ENCODE measurements around the gene WASHC2A.
"Not testable (repeated sequence)": the region's sequence is repeated elsewhere in the genome, so short reads cannot be mapped to it uniquely, and the experiment has no call there.

WASHC2A gene

GRCh38 chr10:50051995-50052660, 15.6 kb upstream of the WASHC2A start:
- not testable (repeated sequence) for H3K4me3 ChIP-seq (ENCODE audit: low read length); H3K4me1 ChIP-seq (ENCODE audit: control insufficient read depth, insufficient read depth, low read length); H3K9me3 ChIP-seq (ENCODE audit: control insufficient read depth, low read length); H3K36me3 ChIP-seq (ENCODE audit: control insufficient read depth, insufficient read depth, low read length); H3K9ac ChIP-seq (ENCODE audit: low read length); H3K27me3 ChIP-seq (ENCODE audit: control insufficient read depth, insufficient read depth, low read length)

- H3K9ac ChIP-seq (ENCODE audit: low read length); H3K4me1 ChIP-seq (ENCODE audit: control insufficient read depth, insufficient read depth, low read length); H3K36me3 ChIP-seq (ENCODE audit: control insufficient read depth, insufficient read depth, low read length); H3K4me3 ChIP-seq (ENCODE audit: low read length); H3K9me3 ChIP-seq (ENCODE audit: control insufficient read depth, low read length); H3K27me3 ChIP-seq (ENCODE audit: control insufficient read depth, insufficient read depth, low read length): not testable (repeated sequence)
Observed at GRCh38 chr10:50052778-50053376, 14.9 kb upstream of the WASHC2A start.

DNA sequence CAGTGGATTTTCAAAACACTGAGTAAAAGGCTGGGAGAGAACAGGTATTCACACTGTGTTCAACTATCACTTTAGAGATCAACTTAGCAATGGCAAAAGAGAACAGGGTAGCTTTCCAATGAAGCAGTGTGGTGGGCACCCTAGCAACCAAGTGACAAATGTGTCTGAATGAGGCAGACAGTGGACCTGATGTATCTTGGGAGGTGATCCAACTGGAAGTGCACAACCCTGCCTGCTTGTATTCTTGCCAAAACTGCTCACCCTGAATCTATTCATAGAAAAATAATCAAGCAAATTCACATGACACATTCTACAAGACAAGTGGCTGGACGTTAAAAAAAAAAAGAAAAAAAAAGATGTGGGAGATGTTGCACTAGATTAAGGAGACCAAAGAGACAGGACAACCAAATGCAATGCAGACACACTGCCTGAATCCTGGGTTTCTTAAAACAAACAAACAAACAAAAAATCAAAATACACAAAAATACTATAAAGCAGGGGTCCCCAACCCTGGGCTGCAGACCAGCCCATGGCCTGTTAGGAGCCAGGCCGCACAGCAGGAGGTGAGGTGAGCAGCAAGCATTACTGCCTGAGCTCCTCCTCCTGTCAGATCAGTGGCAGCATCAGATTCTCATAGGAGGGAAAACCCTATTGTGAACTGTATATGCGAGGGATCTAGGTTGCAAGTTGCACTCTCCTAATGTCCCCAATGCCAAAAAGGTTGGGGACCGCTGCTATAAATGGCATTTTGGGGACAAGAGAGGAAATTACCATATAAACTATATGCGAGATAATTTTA, 12.1 kb upstream of the WASHC2A start:
- H3K27me3 ChIP-seq (ENCODE audit: control insufficient read depth, insufficient read depth, low read length); H3K4me1 ChIP-seq (ENCODE audit: control insufficient read depth, insufficient read depth, low read length); H3K36me3 ChIP-seq (ENCODE audit: control insufficient read depth, insufficient read depth, low read length); H3K4me3 ChIP-seq (ENCODE audit: low read length); H3K9me3 ChIP-seq (ENCODE audit: control insufficient read depth, low read length); H3K9ac ChIP-seq (ENCODE audit: low read length): not testable (repeated sequence)

GRCh38 chr10:50056654-50057053, 11.1 kb upstream of the WASHC2A start:
- not testable (repeated sequence) for H3K36me3 ChIP-seq (ENCODE audit: control insufficient read depth, insufficient read depth, low read length); H3K9me3 ChIP-seq (ENCODE audit: control insufficient read depth, low read length); H3K4me3 ChIP-seq (ENCODE audit: low read length); H3K27me3 ChIP-seq (ENCODE audit: control insufficient read depth, insufficient read depth, low read length); H3K9ac ChIP-seq (ENCODE audit: low read length); H3K4me1 ChIP-seq (ENCODE audit: control insufficient read depth, insufficient read depth, low read length)

DNA sequence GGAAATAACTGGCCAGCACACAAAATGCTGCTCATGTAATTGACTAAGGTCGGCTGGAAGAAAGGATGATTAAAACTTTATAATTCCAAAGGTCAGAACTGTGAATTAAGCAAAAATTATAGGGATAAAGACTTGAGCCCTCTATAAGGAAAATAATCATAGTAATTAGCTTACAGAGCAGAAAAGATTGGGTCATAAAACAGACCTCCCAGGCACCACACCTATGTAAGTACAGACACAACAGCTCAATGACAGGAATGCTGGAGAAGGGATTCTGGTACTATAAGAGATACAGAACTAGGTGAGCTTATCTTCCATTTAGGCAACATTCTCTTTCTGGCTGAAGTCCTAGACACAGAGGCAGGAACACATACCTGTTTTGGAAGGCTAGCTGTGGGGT, 9.0 kb upstream of the WASHC2A start:
- H3K4me3 ChIP-seq (ENCODE audit: low read length); H3K36me3 ChIP-seq (ENCODE audit: control insufficient read depth, insufficient read depth, low read length); H3K4me1 ChIP-seq (ENCODE audit: control insufficient read depth, insufficient read depth, low read length); H3K27me3 ChIP-seq (ENCODE audit: control insufficient read depth, insufficient read depth, low read length); H3K9me3 ChIP-seq (ENCODE audit: control insufficient read depth, low read length); H3K9ac ChIP-seq (ENCODE audit: low read length): not testable (repeated sequence)

GRCh38 chr10:50059946-50060345, 7.8 kb upstream of the WASHC2A start:
- not testable (repeated sequence) for H3K36me3 ChIP-seq (ENCODE audit: control insufficient read depth, insufficient read depth, low read length); H3K4me3 ChIP-seq (ENCODE audit: low read length); H3K4me1 ChIP-seq (ENCODE audit: control insufficient read depth, insufficient read depth, low read length); H3K27me3 ChIP-seq (ENCODE audit: control insufficient read depth, insufficient read depth, low read length); H3K9ac ChIP-seq (ENCODE audit: low read length); H3K9me3 ChIP-seq (ENCODE audit: control insufficient read depth, low read length)

DNA sequence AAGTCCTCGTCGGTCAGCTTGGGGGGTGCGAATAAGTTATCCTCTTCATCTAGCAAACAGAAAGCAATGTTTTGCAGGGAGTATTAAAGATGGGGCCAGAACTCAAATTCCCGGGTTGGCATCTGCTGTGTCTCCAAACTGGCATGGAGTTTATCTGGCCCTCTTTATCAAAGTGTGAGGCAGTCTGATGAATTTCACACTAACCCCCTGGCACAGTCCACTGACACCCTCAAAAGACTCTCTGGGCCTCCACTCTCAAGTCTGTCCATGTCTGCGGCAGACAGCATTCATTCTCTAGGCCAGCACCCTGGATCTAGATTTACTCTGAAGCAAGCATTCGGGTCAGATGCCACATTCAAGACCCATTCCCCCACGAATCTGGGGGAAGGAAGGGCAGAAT, 6.2 kb upstream of the WASHC2A start:
- not testable (repeated sequence) for H3K9ac ChIP-seq (ENCODE audit: low read length); H3K4me3 ChIP-seq (ENCODE audit: low read length); H3K36me3 ChIP-seq (ENCODE audit: control insufficient read depth, insufficient read depth, low read length); H3K4me1 ChIP-seq (ENCODE audit: control insufficient read depth, insufficient read depth, low read length); H3K27me3 ChIP-seq (ENCODE audit: control insufficient read depth, insufficient read depth, low read length); H3K9me3 ChIP-seq (ENCODE audit: control insufficient read depth, low read length)

GRCh38 chr10:50063100-50063499, 4.7 kb upstream of the WASHC2A start:
- no peak overlapping the region for H3K9ac ChIP-seq (ENCODE audit: low read length)
- no peaks in the 10 kb centered on the region for H3K4me1 ChIP-seq (ENCODE audit: control insufficient read depth, insufficient read depth, low read length)
- H3K9me3 ChIP-seq (ENCODE audit: control insufficient read depth, low read length) = no peaks in the 10 kb centered on the region
- H3K36me3 ChIP-seq (ENCODE audit: control insufficient read depth, insufficient read depth, low read length) = no peaks in the 10 kb centered on the region
- H3K27me3 ChIP-seq (ENCODE audit: control insufficient read depth, insufficient read depth, low read length) = no peaks in the 10 kb centered on the region
- H3K4me3 ChIP-seq (ENCODE audit: low read length) = no peak overlapping the region

DNA sequence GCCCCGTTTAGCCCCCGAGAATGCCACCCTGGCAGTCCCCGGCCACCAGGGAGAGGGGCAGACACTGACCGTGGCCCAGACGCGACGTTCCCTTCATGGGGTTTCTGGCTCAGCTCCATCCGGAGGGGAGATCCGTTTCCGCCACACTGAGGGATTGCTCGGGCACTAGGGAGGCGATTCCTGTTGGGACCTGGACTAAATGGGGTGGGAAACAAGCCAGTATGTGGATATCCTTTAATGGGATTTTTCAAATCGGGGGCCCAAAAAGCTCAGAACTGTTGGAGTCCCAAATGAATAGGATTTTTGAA, 552 bp downstream of the WASHC2A start:
- not testable (repeated sequence) for H3K36me3 ChIP-seq (ENCODE audit: control insufficient read depth, insufficient read depth, low read length); H3K4me3 ChIP-seq (ENCODE audit: low read length); H3K4me1 ChIP-seq (ENCODE audit: control insufficient read depth, insufficient read depth, low read length); H3K9me3 ChIP-seq (ENCODE audit: control insufficient read depth, low read length); H3K27me3 ChIP-seq (ENCODE audit: control insufficient read depth, insufficient read depth, low read length)
- H3K9ac ChIP-seq (ENCODE audit: low read length) = peak overlapping the region; percentile 34

DNA sequence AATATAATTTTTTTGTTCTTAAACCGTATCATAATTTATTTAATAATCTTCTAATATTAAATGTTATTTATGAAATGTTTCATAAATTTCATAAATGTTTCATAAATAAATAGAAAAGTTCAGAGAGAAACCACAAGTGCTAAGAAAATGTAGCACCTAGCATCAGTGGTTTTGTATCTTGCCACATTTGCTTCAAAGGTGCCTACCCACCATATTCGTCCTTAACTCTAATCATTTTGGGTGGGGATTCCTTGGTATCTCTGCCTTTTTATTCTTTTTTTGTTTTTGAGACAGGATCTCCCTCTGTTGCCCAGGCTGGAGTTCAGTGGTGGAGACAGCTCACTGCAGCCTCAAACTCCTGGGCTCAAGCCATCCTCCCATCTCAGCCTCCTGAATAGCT, 7.4 kb downstream of the WASHC2A start:
- H3K27me3 ChIP-seq (ENCODE audit: control insufficient read depth, insufficient read depth, low read length); H3K4me1 ChIP-seq (ENCODE audit: control insufficient read depth, insufficient read depth, low read length); H3K36me3 ChIP-seq (ENCODE audit: control insufficient read depth, insufficient read depth, low read length); H3K4me3 ChIP-seq (ENCODE audit: low read length); H3K9ac ChIP-seq (ENCODE audit: low read length); H3K9me3 ChIP-seq (ENCODE audit: control insufficient read depth, low read length): not testable (repeated sequence)

- H3K36me3 ChIP-seq (ENCODE audit: control insufficient read depth, insufficient read depth, low read length); H3K4me1 ChIP-seq (ENCODE audit: control insufficient read depth, insufficient read depth, low read length); H3K27me3 ChIP-seq (ENCODE audit: control insufficient read depth, insufficient read depth, low read length); H3K9ac ChIP-seq (ENCODE audit: low read length); H3K9me3 ChIP-seq (ENCODE audit: control insufficient read depth, low read length); H3K4me3 ChIP-seq (ENCODE audit: low read length): not testable (repeated sequence)
Observed at GRCh38 chr10:50075544-50075943, 7.8 kb downstream of the WASHC2A start.

DNA sequence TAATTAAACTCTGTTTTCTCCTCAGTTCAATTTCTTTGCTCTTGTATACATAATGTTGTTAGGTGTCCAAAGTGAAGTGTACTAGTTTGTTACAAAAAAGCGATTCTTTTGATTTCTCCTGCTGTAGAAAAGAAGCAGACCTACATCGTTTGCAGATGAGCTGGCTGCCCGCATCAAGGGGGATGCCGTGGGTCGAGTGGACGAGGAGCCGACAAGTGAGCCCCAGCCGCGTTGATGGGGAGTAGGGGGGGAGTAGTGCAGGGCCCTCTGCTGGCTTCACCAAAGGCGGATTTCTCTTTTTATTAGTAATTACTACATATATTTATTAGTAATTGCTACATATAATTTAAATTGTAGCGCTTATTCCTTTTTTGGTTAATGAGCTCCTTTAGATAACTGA, 23.6 kb downstream of the WASHC2A start:
- H3K4me1 ChIP-seq (ENCODE audit: control insufficient read depth, insufficient read depth, low read length); H3K9me3 ChIP-seq (ENCODE audit: control insufficient read depth, low read length); H3K4me3 ChIP-seq (ENCODE audit: low read length); H3K27me3 ChIP-seq (ENCODE audit: control insufficient read depth, insufficient read depth, low read length); H3K9ac ChIP-seq (ENCODE audit: low read length); H3K36me3 ChIP-seq (ENCODE audit: control insufficient read depth, insufficient read depth, low read length): not testable (repeated sequence)

DNA sequence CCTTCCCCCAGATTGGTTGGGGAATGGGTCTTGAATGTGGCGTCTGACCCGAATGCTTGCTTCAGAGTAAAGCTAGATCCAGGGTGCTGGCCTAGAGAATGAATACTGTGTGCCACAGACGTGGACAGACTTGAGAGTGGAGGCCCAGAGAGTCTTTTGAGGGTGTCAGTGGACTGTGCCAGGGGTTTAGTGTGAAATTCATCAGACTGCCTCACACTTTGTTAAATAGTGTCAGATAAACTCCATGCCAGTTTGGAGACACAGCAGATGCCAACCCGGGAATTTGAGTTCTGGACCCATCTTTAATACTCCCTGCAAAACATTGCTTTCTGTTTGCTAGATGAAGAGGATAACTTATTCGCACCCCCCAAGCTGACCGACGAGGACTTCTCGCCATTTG, 25.2 kb downstream of the WASHC2A start:
- not testable (repeated sequence) for H3K4me1 ChIP-seq (ENCODE audit: control insufficient read depth, insufficient read depth, low read length); H3K4me3 ChIP-seq (ENCODE audit: low read length); H3K36me3 ChIP-seq (ENCODE audit: control insufficient read depth, insufficient read depth, low read length); H3K9me3 ChIP-seq (ENCODE audit: control insufficient read depth, low read length); H3K27me3 ChIP-seq (ENCODE audit: control insufficient read depth, insufficient read depth, low read length); H3K9ac ChIP-seq (ENCODE audit: low read length)

Measured in mucosa of stomach (tissue), 1 donor.